NCI-H2196 (cell line): ENCODE results near the gene MYO10.
A peak's percentile ranks its signal among the peaks of the same experiment; 100 is the strongest.
"Not testable (repeated sequence)": the region's sequence is repeated elsewhere in the genome, so short reads cannot be mapped to it uniquely, and the experiment has no call there.

ENCODE experiments used
- DNase-seq: peaks from one replicate; lab custom pipeline; 2025; ENCODE audit not compliant: unreplicated experiment; lab: John Stamatoyannopoulos, UW

MYO10 gene

DNA sequence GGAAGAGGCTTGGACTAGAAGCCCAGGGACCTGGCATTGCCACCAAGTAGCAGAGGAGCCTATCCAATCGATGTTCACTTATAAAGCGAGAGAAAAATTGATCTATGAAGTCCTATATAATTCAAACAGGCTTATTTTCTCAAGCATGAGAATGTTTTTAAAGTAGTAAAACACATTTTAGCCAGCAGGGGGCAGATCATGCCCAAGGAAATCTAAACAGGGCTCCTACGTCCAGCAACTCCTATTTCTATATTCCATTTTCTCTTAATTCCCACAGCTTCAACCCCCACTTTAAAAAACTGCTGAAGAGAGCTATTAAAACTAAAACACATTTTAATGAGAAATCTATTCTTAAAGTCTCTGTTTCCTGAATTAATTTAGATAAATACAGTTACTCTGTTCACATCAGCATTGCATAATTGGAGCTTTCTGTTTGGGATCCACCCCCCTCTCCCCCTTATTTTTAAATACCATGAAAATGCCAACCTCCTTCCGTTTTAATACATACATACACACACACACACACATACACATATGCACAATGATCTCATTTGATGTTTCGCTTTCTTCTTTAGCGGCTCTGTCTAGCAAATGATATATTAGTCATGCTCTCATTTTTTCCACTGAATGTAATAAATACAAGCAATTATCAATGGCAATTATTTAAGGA is 144.9 kb downstream of the MYO10 start:
- peak; percentile 34 for DNase-seq

DNA sequence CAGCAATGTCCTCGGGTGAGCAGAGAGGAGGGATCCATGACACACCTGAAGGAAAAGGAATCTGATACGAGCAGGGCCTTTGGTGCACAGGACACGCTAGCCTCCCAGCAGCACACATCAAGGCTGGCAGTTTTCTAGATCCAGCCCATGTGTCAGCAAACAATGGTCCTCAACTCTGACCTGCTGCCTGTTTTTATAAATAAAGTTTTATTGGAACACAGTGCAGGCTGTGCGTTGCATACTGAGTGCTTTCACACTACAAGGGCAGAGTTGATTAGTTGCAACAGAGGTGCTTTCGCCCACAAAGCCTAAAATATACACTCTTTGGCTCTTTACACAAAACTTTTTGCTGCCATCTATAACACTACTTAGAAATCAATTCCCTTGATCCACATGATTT is 147.1 kb downstream of the MYO10 start:
- no peak for DNase-seq

DNA sequence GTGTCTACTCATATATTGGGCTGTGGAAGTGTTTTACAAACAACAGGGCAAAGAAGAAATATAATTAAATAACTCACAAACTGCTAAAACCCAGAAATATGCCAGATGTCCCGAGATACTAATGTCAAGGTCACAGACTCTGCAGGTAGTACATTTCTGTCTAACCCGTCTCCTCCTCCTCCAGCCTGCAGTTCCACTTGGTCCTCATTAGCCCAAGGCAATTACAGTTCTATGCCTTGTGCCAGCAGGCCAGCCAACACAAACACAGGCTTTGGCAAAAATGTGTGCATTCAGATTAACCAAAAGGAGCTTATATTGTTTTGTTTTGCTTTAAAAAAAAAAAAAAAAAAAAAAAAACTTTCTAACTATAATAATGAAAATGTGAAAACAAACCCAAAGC is 148.8 kb downstream of the MYO10 start:
- no peak for DNase-seq

DNA sequence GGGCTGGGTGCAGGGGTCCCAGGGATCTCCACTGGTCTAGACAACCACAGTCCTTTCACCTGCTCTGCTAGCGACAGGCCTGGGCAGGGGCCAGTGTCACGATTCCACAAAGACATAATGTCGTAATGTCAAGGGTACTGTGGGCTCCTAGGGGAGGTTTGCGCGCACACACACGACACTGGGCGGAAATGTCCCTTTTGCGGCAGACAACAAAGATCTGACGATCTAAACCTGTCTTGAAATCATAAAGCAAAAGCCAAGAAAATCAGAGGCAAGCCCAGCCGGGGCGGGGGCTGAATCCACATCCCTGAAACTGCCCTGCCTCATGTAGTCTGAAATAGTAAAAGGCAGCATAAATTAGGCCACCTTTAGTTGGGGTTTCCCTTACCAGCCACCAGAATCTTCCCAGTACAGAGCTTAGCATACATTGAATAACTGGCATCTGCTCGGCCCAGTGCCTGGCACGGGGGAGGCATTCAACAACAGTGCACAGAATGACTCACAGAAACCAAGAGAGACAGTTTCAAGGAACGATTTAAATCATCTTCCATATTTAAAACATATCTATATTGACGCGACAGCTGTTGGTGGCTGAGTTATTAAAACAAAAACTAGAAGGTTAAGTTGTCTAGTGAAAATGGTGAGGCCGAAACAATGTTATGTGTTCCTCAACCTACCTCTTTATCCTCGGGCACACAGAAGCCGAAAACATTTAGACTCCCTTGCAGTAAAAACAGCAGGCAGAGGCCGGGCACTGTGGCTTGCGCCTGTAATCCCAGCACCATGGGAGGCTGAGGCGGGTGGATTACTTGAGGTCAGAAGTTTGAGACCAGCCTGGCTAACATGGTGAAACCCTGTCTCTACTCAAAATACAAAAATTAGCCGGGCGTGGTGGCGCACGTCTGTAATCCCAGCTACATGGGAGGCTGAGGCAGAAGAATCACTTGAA is 151.0 kb downstream of the MYO10 start:
- no peak for DNase-seq

DNA sequence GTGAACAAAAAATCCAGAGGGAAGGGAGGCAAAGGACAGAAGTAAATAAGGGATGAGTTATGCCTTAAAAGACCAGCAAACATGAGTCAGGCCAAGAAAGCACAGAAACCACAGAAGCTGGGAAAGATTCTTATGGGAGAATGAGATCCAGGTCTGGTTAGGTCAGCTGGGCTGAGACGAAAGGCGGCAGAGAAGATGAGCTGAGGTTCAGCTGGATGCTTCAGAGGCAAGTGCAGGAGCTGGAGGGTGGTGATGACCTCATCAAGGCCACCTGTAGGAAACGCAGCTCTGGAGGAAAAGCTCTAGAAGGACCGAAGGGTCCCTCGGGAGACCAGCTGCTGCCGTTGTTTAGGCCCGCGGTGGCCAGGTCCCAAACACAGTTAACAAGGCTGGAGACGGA is 152.0 kb downstream of the MYO10 start:
- DNase-seq, result no peak

DNA sequence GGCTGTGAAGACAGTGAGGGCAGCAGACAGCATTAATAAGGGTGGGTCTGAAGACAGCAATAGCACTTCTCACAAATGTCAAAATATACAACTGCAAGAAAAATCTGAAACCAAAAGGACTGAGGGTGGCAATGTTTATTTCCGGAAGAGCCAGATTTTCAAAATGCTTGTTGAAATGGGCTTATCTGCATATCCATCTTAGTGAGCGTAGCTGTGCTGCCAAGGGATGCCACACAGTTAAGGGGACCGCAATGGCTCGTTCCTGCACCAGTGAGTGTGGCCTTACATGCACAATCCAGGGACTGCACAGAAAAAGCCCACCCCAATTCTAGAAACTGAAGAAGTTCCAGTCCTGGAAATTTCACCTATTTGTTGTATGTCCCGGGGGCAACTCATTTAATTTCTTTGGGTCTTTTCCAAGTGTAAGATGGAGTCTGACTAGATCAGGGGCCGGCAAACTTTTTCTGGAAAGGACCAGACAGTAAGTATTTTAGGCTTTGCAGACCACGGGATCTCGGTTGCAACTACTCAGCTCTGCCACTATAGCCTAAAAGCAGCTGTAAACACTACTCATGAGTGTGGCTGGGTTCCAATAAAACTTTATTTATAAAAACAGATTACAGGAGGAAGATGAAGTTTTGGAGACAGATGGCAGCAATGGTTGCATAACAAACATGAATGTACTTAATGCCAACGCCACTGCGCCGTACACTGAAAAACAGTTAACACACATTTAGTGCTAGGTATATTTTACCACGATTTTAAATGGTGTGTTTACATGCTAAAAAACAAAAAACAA is 154.1 kb downstream of the MYO10 start:
- DNase-seq, result no peak

DNA sequence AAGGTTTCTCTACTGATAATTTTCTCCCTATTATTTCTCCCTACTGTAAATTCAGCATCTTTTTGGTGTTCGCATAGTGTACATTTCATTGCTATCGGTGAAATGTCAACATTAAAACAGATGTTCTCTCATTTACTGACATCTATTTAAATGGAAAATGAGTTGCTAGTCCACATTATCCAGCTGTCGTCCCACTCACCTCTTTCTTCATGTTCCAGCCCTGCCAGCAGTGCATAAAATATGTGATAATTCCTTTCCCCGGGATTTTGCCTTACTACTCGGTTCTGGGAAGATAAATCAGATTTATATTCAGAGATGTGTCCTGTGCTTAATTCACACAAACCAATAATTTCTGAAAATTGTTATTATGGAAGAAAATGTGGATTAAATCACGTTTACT is 155.8 kb downstream of the MYO10 start:
- no peak for DNase-seq

DNA sequence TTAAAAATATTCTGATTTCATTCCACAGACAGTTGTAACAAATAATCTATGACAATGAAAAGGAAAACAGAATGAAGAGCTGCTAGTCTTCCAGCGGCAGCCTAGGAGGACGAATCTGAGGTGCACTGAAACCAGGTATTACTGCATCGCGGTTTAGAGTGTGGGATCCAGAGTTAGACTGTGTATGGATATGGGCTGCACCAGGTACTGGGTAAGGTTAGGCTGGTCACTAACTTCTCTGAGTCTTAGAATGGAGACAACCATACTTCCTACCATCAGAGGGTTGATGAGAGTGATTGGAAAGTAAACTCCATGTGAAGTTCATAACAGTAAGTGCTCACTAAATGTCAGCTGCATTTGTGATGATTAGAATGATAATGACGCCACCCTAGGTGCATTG is 158.7 kb downstream of the MYO10 start:
- no peak for DNase-seq

DNA sequence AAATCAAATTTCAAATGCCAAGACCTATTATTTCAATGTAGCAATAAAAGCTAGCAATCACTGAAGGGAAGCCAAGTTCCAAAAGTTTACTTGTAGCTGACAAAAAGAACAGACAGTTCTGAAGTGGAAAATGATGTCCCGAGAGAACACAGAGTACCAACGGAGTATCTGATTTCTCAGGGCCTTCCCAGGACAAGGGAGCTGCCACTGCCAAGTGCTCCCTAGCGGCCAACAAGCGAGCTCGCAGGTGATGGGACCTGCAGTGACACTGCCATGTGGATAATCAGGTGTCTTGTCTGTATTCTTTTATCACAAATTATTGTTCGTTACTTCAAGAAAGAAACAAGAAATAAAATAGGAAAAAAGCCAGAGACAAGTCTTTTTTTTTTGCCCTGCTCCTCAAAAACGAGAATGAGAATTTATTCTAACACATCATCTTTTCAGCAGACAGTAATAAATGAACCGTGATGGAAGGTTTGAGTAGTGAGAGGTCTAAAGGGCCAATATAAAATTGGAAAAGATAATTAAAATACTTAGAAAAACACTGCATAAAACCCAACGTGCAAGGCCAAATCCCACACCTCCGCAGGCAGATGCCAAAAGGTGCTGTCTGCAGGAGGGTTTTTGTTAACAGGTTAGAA is 159.4 kb downstream of the MYO10 start:
- DNase-seq, result no peak

DNA sequence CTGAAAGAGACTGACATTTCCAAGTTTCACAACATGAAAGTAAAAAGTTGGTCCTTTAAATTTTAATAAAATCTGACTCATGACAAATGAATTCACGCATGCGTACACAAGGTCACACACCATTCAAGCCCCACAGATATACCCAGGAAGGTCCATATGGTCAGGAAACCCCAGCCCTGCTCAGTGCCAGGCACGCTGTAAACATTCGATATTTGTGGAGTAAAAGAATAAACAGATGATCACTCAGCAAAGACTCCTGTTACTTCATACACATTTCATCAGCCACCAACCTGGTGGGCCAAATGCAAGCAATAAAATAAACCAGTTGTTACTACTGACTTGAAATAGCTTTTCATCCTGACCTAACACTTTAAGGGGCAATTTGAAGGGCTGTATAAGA is 161.3 kb downstream of the MYO10 start:
- DNase-seq, result no peak

DNA sequence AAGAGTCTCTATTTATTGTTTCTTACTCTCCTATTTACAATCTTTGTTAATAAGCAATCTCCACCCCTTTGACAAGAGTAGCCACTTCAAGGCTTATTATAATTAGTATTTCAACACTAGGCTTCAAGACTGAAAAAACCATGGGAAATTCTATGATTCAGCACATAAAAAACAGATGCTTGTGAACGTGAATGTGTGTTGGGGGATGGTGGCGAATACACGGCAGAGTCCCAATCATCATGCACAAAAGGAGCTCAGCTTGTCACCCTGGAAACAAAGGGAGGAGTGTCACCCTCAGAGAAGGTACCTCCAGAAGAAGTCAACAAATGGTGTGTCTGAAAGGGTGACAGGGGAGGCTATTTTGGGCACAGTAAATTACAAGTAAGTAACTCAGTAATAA is 162.1 kb downstream of the MYO10 start:
- DNase-seq, result no peak

DNA sequence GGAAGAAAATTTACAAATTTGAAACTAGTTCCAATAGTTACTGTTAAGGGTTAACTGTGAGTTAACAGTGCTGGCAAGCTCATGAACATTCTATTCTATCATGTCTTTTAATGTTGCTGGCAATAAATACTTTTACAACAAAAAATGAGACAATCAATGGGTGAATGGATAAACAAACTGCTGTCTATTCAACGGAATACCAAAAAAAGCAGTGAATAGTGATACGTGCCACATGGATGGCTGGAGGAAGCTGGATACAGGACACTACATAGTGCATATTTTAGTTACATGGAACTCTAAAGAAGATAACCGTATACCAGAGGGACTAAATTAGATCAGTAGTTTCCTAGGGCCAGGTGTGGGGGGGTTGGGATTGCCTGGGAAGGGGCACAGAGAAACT is 163.5 kb downstream of the MYO10 start:
- no peak for DNase-seq

DNA sequence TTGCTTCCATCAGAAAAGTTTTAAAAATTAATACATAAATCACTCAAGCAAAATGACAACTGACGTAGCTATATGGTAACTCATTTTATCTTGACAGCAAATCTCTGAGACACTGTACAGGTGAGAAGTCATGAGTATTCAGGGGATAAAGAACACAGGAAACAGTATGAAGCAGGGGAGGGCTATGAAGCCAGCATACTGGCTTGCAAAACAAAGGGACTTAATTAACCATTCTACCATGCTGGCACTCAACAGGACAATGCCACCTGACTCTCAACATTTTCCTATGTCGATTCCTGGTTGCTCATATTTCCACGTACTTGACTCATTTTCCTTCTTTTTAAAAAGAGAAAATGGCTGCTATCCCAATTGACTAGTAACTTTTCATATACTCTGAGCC is 167.9 kb downstream of the MYO10 start:
- DNase-seq, result no peak

DNA sequence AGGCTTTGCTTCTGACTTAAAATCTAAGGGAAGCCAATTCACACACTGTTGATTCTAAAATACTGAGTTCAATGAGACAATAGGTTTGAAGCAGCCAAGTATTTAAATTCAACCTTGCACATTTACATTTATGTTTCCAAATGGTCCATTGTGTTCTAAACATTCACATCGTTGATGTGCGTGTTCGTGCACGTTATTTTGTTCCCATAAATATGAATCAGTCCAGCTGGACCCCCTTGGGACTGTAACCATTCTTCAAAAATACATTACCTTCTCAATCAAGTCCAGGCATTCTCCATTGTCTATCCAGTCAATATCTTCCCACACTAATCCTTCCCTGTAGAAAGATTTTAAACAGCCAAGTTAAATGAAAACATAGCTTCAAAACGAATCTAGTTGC is 172.9 kb downstream of the MYO10 start:
- no peak for DNase-seq

DNA sequence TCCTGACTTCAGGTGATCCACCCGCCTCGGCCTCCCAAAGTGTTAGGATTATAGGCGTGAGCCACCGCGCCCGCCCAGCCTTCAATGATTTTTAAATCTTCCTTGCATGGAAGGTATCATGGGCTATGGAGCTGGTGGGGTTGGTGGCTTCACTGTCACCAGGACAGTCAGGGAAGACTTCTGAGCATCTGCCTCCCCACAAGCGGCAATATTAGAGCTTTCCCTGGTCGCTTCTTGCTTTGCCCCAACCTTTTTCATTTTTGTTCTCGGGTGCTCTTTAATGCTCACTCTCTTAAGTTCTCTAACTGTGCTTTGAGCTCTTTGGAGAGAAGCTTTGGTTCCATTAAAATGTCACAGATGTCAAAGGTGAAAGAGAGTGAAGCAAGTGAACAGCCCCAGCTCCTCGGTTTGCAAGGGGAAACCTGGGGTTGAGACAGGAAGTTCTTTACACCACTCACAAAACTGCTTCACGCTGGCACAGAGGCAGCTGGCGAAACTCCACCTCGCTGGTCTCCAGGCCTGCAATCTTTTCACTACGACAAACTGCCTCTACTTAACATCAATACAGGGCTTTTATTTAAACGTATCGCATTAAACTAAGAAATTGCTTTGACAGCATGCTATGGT is 176.8 kb downstream of the MYO10 start:
- no peak for DNase-seq

DNA sequence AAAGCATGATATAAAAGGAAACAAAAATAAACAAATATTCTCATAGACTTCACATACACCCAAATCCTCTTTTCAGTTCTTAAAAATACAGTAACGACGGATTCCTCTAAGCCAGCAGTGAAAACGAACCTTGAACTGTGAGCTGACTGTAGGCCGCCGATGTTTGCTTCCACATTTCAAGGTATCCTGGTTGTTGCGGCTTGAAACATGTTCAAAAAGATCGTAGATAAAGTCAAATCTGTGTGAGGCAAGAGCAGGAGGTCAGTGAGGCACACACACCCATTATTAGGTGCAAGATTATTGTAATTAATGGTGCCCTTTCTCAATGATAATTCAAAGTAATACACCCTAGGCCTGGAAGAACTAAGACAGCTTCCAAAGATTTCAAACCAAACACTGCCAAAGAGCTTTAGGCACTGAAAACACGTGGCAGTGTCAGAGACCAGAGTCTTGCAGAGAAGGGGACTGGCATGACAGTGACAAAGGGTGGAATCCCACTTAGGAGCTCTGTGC is 178.0 kb downstream of the MYO10 start:
- DNase-seq, result no peak

DNA sequence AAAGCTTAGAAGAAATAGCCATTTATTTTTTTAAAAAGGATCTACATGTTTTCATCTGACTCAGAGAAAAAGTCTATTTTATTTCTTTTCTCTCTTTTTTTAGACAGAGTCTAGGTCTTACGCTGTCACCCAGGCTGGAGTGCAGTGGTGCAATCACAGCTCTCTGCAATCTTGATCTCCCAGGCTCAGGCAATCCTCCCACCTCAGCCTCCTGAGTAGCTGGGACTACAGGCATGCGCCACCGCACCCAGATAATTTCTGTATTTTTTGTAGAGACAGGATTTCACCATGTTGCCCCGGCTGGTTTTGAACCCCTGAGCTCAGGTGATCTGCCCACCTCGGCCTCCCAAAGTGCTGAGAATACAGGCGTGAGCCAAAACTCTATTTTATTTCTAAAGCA is 178.5 kb downstream of the MYO10 start:
- not testable (repeated sequence) for DNase-seq

DNA sequence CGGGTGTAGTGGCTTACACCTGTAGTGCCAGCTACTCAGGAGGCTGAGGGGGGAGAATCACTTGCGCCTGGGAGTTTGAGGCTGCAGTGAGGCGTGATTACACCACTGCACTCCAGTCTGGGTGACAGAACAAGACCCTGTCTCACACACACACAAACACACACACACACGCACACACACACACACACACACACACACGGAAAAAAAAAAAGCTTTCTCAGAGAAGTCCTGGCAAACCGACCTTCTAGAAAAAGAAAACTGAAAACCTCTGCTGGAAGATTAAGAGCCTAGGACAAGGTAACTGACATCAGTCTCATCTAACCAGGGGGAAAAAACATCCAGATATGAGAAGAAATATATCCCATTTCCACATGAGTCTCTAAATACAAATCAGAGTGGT is 178.9 kb downstream of the MYO10 start:
- no peak for DNase-seq

DNA sequence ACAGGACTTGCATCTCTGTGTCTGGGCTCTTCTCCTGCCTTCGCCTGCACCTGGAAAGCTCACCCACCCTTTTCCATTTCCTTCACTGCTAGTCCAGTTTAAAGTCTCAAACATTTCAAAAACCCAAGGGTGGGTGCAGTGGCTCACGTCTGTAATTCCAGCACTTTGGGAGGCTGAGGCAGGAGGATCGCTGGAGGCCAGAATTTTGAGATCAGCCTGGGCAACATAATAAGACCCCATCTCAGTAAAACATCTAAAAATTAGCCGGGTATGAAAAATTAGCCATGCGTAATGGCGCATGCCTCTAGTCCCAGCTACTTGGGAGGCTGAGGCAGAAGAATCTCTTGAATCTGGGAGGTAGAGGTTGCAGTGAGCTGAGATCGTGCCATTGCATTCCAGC is 179.4 kb downstream of the MYO10 start:
- DNase-seq, result no peak

DNA sequence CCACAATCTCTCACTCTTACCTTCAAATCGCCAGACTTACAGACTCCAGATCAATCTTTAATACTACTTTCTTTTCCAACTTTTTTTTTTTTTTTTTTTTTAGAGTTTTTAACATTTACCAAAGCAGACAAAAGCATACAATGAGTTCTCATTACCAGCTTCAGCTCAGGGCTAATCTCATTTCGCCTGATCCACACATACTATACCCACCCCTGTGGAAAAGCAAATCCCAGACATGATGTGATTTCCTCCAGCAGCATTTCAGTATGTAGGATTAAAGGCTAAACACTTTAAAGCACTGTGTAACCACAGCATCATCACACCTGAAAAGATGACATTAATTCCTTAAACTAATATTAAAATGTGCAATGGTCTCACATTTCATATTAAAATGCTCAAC is 180.4 kb downstream of the MYO10 start:
- DNase-seq, result no peak

DNA sequence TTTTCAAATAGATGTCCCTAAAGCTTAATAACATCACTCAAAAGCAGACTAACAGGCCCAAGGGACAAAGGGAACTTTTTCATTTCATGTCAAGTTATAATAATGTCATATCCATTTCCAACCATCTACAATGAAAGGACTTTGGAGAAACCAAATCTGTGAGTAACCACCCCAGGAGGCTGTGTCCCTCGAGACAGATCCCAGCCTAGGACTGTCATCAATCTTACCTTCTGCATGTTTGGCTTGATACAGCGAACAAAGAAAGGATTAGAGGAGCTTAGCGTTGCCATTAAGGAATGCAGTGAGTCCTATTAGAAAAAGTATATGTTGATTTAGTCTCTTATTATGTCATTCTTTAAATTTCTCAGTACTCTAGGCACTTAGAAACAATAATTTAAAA is 181.5 kb downstream of the MYO10 start:
- no peak for DNase-seq
